Endodermal cell (in vitro differentiated cells): ENCODE results near the gene CLDN14. TPM values are rescaled to one million over a fixed set of nuclear protein-coding genes. Genes with fewer than 3 reads are reported as not detected.
A peak's percentile ranks its signal among the peaks of the same experiment; 100 is the strongest.

Source experiments
- DNase-seq: peaks from one replicate; pipeline ENCODE4 v3.0.0-alpha.2; 2017
- H3K27ac ChIP-seq: 2 replicates; pipeline ENCODE4 v1.5.1; 2013; ENCODE audit warnings: mild to moderate bottlenecking, low read depth, low read length, moderate library complexity
- H3K27me3 ChIP-seq: 2 replicates; pipeline ENCODE4 v1.6.1; 2013; ENCODE audit warnings: mild to moderate bottlenecking, low read length, moderate library complexity; ENCODE audit not compliant: insufficient read depth, control insufficient read depth, poor library complexity, severe bottlenecking
- H3K36me3 ChIP-seq: 2 replicates; pipeline ENCODE4 v1.7.0; 2013; ENCODE audit warnings: mild to moderate bottlenecking, low read length, moderate library complexity; ENCODE audit not compliant: control insufficient read depth, insufficient read depth
- H3K4me1 ChIP-seq: one replicate; pipeline ENCODE4 v1.7.0; 2013; ENCODE audit warnings: low read length; ENCODE audit not compliant: control insufficient read depth, insufficient read depth
- H3K4me3 ChIP-seq: 2 replicates; pipeline ENCODE4 v1.5.1; 2013; ENCODE audit warnings: mild to moderate bottlenecking, low read length, moderate library complexity
- H3K9ac ChIP-seq: 2 replicates; pipeline ENCODE4 v1.6.1; 2013; ENCODE audit warnings: mild to moderate bottlenecking, low read length, moderate library complexity; ENCODE audit not compliant: poor library complexity, severe bottlenecking; ENCODE audit errors: extremely low read depth
- H3K9me3 ChIP-seq: 2 replicates; pipeline ENCODE4 v1.6.1; 2013; ENCODE audit warnings: mild to moderate bottlenecking, low read length, moderate library complexity; ENCODE audit not compliant: control insufficient read depth
- H3K27ac Mint-ChIP-seq: 2 replicates; pipeline ENCODE4 v1.8.0; 2020; ENCODE audit warnings: mixed read lengths
- H3K27me3 Mint-ChIP-seq: 2 replicates; pipeline ENCODE4 v1.8.0; 2021; ENCODE audit warnings: mild to moderate bottlenecking, mixed read lengths; ENCODE audit not compliant: insufficient read depth
- H3K36me3 Mint-ChIP-seq: 2 replicates; pipeline ENCODE4 v1.8.0; 2020; ENCODE audit warnings: low read depth, mixed read lengths
- H3K4me1 Mint-ChIP-seq: 2 replicates; pipeline ENCODE4 v1.8.0; 2020; ENCODE audit warnings: mixed read lengths
- H3K4me3 Mint-ChIP-seq: 2 replicates; pipeline ENCODE4 v1.8.0; 2020; ENCODE audit warnings: mild to moderate bottlenecking, moderate library complexity, mixed read lengths
- H3K9me3 Mint-ChIP-seq: 2 replicates; pipeline ENCODE4 v1.8.0; 2020; ENCODE audit warnings: mild to moderate bottlenecking, mixed read lengths
- WGBS, 2 experiments: methylation state at CpG; one replicate each; pipeline versions ENCODE4 v1.1.5 to v1.1.7; 2013; ENCODE audit warnings: missing lambda C conversion rate in 2 of 2, mixed read lengths in 1 of 2; ENCODE audit not compliant: insufficient coverage in 1 of 2, insufficient read length in 1 of 2; 5-methylcytosine and 5-hydroxymethylcytosine counted together
- total RNA-seq, 2 donors: library from RNA; stranded (reverse); fragmentation: NEBNext Ultra II Directional in 1 of 2; extraction: Animal tissue kit (Norgen Biotek cat#: 25700) in 1 of 2; gene quantifications; 2 replicates in 1 of 2; 3 replicates in 1 of 2; pipeline ENCODE4 v1.2.1, GENCODE V29; 2021
- TF ChIP-seq, protein P1 (sequence below): fragments of 200-600 bp; sonication (generic); conservative IDR thresholded peaks from 2 replicates; pipeline ENCODE4 v1.5.0; 2021; ENCODE audit warnings: antibody characterized with exemption, mild to moderate bottlenecking

Gene CLDN14
- total RNA-seq, 2 donors from 2014 or later, result not detected

GRCh38 chr21:36431252-36431651 lies 48.7 kb downstream of the CLDN14 start:
- TF ChIP-seq, protein P1, sequence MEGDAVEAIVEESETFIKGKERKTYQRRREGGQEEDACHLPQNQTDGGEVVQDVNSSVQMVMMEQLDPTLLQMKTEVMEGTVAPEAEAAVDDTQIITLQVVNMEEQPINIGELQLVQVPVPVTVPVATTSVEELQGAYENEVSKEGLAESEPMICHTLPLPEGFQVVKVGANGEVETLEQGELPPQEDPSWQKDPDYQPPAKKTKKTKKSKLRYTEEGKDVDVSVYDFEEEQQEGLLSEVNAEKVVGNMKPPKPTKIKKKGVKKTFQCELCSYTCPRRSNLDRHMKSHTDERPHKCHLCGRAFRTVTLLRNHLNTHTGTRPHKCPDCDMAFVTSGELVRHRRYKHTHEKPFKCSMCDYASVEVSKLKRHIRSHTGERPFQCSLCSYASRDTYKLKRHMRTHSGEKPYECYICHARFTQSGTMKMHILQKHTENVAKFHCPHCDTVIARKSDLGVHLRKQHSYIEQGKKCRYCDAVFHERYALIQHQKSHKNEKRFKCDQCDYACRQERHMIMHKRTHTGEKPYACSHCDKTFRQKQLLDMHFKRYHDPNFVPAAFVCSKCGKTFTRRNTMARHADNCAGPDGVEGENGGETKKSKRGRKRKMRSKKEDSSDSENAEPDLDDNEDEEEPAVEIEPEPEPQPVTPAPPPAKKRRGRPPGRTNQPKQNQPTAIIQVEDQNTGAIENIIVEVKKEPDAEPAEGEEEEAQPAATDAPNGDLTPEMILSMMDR, result no peak
- Histone ChIP-seq H3K36me3 (no peaks in the 10 kb centered on the region), H3K4me1 (peaks cover 6% of the 10 kb centered on the region), H3K9ac (no peak overlapping the region), H3K27ac (no peak overlapping the region), H3K4me3 (no peak overlapping the region), H3K27me3 (no peaks in the 10 kb centered on the region), H3K9me3 (no peaks in the 10 kb centered on the region)
- WGBS, 2 experiments, result 100% methylated on average over 4 of the region's 4 CpGs
- no peaks in the 10 kb centered on the region for H3K27me3 Mint-ChIP-seq
- no peaks in the 10 kb centered on the region for H3K9me3 Mint-ChIP-seq
- H3K27ac Mint-ChIP-seq, result no peak overlapping the region
- no peaks in the 10 kb centered on the region for H3K36me3 Mint-ChIP-seq
- peaks cover 23% of the 10 kb centered on the region for H3K4me1 Mint-ChIP-seq
- no peak for DNase-seq
- no peak overlapping the region for H3K4me3 Mint-ChIP-seq

- no peak overlapping the region for H3K27ac ChIP-seq
- no peaks in the 10 kb centered on the region for H3K9me3 Mint-ChIP-seq
Observed at GRCh38 chr21:36430841-36431240, 49.1 kb downstream of the CLDN14 start.

GRCh38 chr21:36429947-36430546 lies 49.9 kb downstream of the CLDN14 start:
- peak; percentile 91 for DNase-seq

More at GRCh38 chr21:36430841-36431240, 49.1 kb downstream of the CLDN14 start:
- no peak for DNase-seq
- H3K4me1 Mint-ChIP-seq, result peaks cover 23% of the 10 kb centered on the region
- TF ChIP-seq, protein P1, result no peak
- H3K36me3 Mint-ChIP-seq, result no peaks in the 10 kb centered on the region
- no peaks in the 10 kb centered on the region for H3K27me3 Mint-ChIP-seq
- peaks cover 6% of the 10 kb centered on the region for H3K4me1 ChIP-seq
- no peak overlapping the region for H3K9ac ChIP-seq
- no peaks in the 10 kb centered on the region for H3K9me3 ChIP-seq
- WGBS, 2 experiments, result 82 to 93% methylated on average over 3 to 4 of the region's 4 CpGs
- H3K36me3 ChIP-seq, result no peaks in the 10 kb centered on the region
- H3K4me3 Mint-ChIP-seq, result no peak overlapping the region
- H3K27me3 ChIP-seq, result no peaks in the 10 kb centered on the region
- H3K4me3 ChIP-seq, result no peak overlapping the region
- no peak overlapping the region for H3K27ac Mint-ChIP-seq

More at GRCh38 chr21:36429947-36430546, 49.9 kb downstream of the CLDN14 start:
- WGBS, 2 experiments, result 50 to 55% methylated on average over 19 to 22 of the region's 22 CpGs
- Mint-ChIP-seq H3K9me3 (no peaks in the 10 kb centered on the region), H3K27ac (peak overlapping the region; percentile 97), H3K4me1 (peaks cover 23% of the 10 kb centered on the region), H3K27me3 (no peaks in the 10 kb centered on the region), H3K36me3 (no peaks in the 10 kb centered on the region), H3K4me3 (no peak overlapping the region)
- H3K9ac ChIP-seq, result no peak overlapping the region
- TF ChIP-seq, protein P1, result peak; percentile 62
- H3K9me3 ChIP-seq, result no peaks in the 10 kb centered on the region
- H3K27me3 ChIP-seq, result no peaks in the 10 kb centered on the region
- H3K27ac ChIP-seq, result peak overlapping the region; percentile 40
- H3K36me3 ChIP-seq, result no peaks in the 10 kb centered on the region
- no peak overlapping the region for H3K4me3 ChIP-seq
- peaks cover 6% of the 10 kb centered on the region for H3K4me1 ChIP-seq
